Stimulated activated CD4-positive, alpha-beta T cell treated with anti-CD3 and anti-CD28 coated beads, Interleukin-1b, Interleukin-23, amount 100 ng/mL, for 4 hours (primary cell): ENCODE measurements around the gene FBXO10.

Experiments used
- DNase-seq, 2 donors: peaks; one replicate each; pipeline ENCODE4 v3.0.0-alpha.2; 2020; ENCODE audit warnings: low read depth in 2 of 2

Gene FBXO10

GRCh38 chr9:37592108-37592951, 16.1 kb upstream of the FBXO10 start, which contains the start of gene TOMM5:
TOMM5 (minus strand) TSS chr9:37592597; CDS start chr9:37592532, 65 bp downstream.
- DNase-seq = peak; percentile 80 to 83

DNA sequence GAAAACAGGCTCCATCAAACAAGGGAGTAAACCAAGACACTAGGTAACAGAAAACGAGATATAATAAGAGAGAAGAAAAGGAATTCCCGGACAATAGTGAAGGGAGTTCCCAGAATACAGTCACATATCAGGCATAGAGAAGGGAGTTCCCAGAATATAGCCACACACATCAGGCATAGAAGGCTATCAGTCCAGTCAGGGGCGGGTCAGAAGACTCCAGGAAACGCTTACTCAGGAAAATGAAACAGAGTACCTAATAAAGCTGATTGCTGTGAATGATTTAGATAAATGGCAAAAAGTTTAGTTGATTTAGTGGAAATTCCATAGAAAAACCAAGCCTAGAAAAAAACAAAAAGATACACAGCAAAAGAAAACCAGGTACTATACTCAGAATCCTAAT, 11.3 kb upstream of the FBXO10 start:
- no peak for DNase-seq

DNA sequence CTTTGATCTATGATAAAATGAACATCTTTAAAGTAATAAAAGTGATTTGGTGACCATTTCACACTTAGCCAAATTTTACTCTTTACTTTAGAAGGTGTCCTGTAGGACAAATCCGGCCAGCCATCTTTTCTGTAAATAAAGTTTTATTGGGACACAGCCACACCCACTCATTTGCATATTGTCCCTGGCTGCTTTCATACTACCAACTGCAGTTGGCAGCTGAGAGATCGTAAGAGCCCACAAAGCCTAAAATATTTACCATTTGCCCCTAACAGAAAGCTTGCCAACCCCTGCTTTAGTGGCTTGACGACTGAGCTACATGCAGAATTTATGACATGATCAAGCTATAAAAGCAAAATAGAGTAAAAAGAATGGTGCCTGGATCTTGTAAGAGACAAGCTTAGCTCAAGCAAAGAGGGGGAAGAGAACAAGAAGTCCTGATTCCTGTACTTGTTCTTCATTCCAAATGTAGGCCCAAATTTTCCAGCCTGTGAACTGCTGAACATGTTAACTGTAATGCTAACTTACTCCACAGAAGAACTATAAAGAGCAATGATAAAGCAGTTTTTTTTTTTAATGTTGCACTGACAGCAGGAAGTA, 7.4 kb upstream of the FBXO10 start:
- DNase-seq = no peak

- no peak for DNase-seq
Measured at GRCh38 chr9:37582548-37583157, 6.5 kb upstream of the FBXO10 start.

- no peak for DNase-seq
Measured at GRCh38 chr9:37575511-37575914, 667 bp downstream of the FBXO10 start.

DNA sequence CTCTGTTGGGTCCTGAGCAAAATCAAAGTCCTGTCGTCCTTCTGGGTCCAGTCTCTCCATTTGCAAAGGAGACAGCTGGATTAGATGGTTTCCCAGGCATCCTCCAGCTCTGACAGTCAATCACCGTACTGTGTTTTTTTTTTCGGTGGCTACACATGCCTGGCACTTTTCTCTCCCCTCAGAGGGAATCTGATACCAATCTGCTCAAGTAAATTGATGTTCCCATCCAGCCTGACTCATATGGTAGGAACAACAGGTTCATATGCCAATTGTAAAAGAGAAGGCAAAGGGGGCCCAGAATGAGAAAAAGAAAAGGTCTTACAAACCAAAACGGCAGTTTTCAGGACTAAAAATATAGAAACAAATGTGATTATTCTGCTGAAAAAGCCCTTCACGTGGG, 1.2 kb downstream of the FBXO10 start:
- no peak for DNase-seq

- DNase-seq = no peak
Measured at GRCh38 chr9:37574241-37574721, 1.9 kb downstream of the FBXO10 start.

DNA sequence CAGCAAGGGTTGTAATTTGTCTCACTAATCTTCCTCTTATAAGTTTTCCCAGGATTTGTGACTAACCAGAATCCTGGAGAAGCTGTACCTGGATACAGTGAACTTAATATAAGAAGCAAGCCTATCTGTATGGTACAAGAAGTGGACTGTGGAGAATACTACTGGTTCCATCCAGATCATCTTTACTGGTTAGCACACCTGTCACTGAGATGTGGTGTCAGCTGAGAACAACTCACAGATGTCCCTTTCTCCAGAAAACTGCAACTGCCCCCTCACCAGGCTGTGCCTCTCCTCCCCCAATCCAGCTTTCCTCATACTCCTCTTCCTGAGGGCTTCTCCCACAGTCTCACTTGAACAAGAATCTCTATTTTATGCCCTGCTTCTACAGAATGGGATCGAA, 4.9 kb downstream of the FBXO10 start:
- DNase-seq = no peak

- DNase-seq = no peak
Measured at GRCh38 chr9:37566716-37567115, 9.5 kb downstream of the FBXO10 start.

GRCh38 chr9:37565661-37566618, 10.2 kb downstream of the FBXO10 start:
- no peak for DNase-seq

DNA sequence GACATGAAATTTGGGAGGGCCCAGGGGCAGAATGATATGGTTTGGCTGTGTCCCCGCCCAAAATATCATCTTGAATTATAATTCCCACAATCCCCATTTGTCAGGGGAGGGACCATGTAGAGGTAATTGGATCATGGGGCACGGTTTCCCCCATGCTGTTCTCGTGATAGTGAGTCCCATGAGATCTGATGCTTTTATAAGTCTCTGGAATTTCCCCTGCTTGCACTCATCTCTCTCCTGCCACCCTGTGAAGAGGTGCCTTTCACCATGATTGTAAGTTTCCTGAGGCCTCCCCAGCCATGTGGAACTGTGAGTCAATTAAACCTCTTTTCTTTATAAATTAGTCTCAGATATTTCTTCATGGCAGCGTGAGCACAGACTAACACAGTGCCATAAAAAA, 11.3 kb downstream of the FBXO10 start:
- DNase-seq = no peak

- DNase-seq = no peak
Measured at GRCh38 chr9:37563806-37564513, 12.2 kb downstream of the FBXO10 start.

- DNase-seq = no peak
Measured at GRCh38 chr9:37562826-37563225, 13.4 kb downstream of the FBXO10 start.

GRCh38 chr9:37561682-37562081, 14.5 kb downstream of the FBXO10 start:
- no peak for DNase-seq

- DNase-seq = no peak
Measured at GRCh38 chr9:37559855-37560592, 16.2 kb downstream of the FBXO10 start.

- DNase-seq = no peak
Measured at GRCh38 chr9:37559125-37559524, 17.1 kb downstream of the FBXO10 start.

DNA sequence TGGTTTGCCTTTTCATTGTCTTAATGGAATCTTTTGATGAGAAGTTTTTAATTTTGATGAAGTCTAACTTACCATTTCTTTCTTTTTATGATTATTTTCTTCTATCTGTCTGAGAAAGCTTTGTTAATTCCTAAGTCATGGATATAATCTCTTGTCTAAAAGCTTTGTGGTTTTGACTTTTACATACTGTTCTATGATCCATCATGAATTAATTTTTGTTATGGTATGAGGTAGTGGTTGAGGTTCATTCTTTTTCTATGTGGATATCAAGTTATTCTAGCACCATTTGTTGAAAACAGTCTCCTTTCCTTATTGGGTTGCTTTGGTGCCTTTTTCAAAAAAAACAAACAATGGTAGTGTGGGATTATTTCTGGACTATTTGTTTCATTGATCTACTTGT, 20.4 kb downstream of the FBXO10 start:
- DNase-seq = no peak

GRCh38 chr9:37554318-37554717, 21.9 kb downstream of the FBXO10 start:
- DNase-seq = no peak

DNA sequence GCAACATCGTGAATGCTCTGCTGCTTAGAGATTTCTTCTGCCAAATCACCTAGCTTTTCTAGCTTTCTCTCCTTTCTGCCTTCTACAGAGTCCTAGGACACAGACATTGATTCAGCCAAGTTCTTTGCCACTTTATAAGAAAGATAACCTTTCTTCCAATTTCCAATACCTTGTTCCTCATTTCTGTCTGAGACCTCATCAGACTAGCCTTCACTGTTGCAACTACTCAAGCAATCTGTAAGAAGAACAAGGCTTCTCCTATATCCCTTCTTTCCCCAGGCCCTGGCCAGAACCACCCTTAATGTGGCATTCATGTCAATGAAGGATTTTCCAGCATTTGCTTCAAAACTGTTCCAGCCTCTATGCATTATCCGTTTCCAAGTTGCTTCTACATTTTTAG, 24.3 kb downstream of the FBXO10 start:
- no peak for DNase-seq

DNA sequence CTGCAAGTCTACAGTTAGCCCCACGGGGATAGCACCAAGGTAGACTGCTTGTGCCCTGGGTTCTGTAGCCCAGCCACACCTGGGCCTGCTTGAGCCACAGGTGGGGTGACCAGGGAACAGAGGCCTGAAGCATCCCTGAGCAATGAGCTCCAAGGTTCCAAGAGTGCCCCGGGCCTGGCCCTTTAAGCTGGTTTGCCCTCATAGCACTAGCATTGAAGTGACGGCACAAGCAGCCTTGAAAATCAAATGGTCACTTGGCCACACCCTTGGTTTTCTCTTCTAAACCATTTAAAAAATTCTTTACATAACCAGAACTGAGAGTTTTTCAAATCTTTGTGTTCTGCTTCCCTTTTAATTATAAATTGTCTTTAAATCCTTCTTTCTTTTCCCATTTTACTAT, 24.7 kb downstream of the FBXO10 start:
- DNase-seq = no peak
